NCI-H460 (cell line): ENCODE data around the gene ARHGEF40. TPM values are rescaled to one million over a fixed set of nuclear protein-coding genes. Genes with fewer than 3 reads are reported as not detected.
A peak's percentile ranks its signal among the peaks of the same experiment; 100 is the strongest.

ENCODE experiments used
- DNase-seq: peaks from one replicate; pipeline ENCODE4 v3.0.0-alpha.2; 2016; ENCODE audit warnings: low read depth; ENCODE audit errors: extremely low read depth
- polyA plus RNA-seq: library from polyadenylated mRNA; depleted of rRNA; stranded (reverse); fragments of >200 nt; gene quantifications from 2 replicates; pipeline ENCODE4 v1.2.3, GENCODE V29; 2014; cell fraction: nucleus; rRNA removed
- total RNA-seq: library from RNA; depleted of rRNA; stranded (reverse); fragments of >200 nt; shearing (Covaris generic); gene quantifications from 2 replicates; pipeline ENCODE4 v1.2.3, GENCODE V29; 2014; rRNA removed

ARHGEF40 gene
- 9.3 and 10.7 TPM in 2 replicates for total RNA-seq
- polyA plus RNA-seq: 30.0 and 36.1 TPM in 2 replicates

DNA sequence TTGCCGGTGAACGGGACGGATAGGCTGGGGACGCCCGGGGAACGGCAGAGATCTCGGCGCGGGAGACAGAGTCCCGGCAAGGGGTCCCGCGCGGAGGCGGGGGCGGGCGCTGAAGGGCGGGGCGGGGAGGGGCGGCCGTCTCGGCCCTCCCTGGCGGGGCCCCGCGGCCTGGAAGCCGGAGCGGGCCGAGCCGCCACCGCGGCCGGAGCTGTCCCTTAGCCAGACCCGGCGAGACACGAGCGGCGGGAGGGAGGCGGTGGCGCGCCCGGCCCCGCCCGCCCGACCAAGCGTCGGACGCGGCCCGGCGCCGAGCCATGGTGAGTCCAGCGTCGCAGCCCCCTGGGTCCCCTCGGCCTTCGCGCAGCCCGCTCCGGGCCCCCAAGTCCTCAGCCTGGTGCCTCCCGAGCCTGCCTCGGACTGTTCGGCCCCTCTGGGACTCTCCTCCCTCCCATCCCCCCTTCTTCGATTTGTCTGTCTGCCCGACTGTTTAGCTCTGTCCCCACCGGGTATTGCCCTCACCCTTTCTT is at the start of gene ARHGEF40:
Gene ARHGEF40 (plus strand): TSS at position 222 of the 527 bp plus-strand sequence. CDS start 93 bp downstream, at position 315.
- peak; percentile 39 for DNase-seq

DNA sequence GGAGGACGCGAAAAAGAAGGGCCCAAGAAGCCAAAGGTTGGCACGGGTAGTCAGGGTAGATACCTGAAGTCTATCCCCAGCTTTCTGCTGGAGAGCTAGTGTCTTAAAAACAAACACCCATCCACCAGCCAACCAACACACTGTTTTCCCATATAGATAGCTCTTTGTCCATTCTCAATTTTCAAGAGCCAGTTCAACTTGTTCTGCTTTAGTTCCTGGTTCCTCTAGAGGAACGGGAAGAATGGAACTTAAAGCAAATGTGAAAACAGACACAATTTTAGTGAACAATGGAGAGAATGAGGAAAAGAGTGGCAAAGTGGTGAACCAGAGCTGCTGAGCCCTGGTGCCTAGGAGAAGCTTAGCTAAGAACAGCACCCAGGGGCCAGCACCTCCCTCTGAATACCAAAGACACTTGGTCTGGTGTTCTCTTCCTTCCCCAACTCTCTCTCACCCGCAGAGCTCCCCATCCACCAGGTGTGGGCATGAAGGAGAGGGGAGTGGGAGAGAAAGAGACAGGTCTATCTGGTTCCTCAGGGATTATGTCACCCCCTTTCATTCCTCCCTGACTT is 49.0 kb upstream of the ARHGEF40 start:
- DNase-seq: no peak

DNA sequence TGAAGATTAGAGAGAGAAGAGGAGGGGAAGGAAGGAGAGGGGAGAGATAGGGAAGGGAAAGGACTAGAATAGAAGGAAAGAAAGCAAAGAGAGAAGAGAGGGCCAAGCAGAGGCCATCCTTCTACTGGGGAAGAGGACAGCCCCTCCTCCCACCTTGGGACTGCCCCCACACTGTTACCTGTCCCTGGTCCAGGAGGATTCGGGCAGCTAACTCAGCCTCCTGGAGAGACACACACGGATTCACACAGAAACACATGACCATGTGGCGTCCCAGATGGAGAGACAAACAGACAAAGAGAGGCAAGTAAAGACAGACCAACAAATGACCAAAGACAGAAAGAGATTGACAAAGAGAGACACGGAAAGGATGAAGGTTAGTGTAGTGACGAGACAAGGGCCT is 47.4 kb upstream of the ARHGEF40 start:
- no peak for DNase-seq

DNA sequence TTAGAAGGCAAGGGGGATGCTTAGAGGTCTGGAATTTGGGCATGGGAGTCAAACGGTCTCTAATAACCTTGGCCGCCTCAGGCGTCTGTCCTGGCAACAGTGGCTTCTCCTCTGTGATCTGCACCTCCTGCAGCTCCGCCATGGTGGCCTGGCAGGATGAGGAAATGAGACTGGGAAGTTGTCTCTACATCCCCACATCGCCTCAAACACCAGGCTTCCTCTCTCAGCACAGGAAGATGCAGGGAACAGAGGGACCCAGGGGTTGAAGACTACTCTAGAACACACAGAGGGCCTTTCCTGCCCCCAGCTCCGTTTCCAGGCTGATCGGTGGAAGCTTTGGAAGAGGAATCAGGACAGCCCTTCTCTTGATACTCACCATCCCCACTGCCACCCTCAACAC is 46.9 kb upstream of the ARHGEF40 start:
- no peak for DNase-seq

DNA sequence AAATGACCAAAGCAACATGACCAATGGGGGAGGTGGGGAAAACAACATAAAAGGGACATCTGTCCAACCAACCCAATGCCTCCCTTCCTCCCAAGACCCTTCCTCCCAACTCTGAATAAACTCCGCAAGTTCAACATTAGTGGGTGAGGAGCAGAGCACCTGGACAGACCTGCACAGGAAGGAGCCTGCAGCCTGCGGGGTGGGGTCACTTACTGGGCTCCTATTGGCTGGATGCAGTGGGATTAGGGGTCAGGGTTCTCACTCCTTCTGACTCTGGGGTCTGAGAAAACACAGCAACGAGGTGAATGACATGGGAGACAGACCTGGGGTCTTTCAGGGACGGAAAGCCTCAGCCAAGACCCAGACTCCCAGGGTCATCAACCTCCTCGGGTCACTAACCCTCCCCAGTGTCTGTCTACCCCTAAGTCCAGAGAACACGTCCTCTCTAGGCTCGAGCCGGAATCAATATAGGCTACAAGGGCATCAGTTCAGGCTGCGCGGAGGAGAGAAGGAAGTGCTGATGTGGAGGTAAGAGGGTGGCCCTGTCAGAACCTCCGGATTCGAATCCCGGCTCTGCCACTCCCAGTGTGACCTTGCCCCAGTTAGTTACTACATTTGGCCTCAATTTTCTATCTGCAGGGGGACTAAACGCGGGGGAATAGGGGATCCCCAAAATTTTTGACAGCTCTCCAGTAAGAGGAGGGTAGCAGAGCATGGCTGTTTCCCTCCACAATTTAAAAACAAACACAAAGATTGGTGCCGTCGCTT is 46.1 kb upstream of the ARHGEF40 start:
- DNase-seq: no peak

DNA sequence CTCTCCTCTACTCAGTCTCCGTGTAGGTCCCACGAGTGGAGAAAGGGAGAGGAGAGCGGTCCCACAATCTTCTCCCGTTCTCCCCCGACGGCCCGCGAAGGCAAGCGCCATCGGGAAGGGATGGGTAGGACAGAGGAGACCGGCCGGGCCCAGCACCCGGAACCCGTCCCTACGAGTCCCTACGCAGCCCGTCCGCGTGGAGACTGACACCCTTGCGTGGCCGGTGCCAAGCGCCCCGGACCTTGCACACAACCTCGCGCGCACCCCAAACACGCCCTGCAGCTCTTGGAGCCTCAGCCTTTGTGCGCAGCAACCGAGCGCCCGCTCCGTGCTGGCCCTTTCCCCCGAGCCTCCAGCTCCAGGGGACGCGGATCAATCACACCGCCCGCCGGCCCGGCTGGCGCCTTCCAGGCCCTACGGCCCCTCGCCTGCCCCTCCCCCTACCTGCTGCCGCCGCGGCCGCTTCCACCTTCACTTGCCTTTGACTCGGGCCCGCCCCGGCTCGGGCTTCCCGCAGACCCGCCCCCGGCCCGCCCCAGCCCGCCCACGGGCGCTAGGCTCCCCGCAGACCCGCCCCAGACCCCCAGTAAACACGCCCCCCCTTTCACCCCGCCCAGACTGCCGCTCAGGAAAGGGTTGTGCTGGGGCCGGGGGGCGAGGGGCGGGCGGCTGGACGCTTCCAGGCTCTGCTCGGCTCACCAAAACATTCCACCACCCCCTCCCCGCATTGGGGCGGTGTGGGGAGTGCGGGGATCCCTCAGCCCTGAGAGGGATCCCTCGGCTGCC is 45.3 kb upstream of the ARHGEF40 start, which contains the start of gene NDRG2:
Gene NDRG2 (minus strand): TSS at position 477 of the 786 bp plus-strand sequence. CDS start 1,746 bp downstream, outside the sequence.
- DNase-seq: peak; percentile 31

DNA sequence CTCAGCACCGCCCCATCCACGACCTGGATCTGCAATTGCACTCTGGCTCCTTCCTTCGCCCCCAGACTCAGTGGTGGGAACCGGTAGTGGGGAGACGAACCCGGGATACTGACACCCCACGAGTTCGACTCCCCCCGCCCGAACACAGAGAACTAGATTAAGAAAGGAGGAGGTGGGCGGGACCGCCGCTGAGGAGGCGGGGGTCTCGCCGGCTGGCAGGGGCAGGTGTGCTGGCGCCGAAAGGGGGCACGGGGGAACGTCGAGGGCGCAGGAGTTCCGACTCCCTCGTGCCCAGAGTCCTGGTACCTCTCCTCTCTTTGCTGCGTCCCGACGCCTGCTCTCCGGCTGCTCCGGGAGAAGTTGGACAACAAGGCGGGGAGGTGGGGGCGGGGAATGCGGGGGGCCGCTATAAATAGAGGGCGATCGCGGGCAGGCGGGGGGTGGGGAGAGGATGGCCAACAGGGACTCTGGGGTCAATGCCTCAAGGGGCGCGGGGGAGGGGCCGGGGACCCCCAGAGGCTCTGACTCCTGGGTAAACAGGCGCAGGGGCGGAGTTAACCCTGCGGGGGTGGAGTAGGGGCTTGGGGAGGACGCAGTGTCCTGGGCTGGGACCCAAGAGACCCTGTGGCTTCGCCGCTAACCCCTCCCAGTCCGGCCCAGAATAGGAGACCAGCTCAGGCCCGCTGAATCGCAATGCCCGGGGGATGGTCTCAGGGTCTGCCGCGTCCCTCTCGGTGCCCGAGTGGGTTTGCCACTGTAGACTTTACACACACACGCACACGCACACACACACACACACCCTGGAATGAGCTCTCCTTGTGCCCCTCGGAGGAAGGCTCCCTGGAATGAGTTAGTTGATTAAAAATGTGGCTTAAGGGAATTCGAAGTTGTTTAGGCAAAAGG is 44.5 kb upstream of the ARHGEF40 start:
- no peak for DNase-seq

DNA sequence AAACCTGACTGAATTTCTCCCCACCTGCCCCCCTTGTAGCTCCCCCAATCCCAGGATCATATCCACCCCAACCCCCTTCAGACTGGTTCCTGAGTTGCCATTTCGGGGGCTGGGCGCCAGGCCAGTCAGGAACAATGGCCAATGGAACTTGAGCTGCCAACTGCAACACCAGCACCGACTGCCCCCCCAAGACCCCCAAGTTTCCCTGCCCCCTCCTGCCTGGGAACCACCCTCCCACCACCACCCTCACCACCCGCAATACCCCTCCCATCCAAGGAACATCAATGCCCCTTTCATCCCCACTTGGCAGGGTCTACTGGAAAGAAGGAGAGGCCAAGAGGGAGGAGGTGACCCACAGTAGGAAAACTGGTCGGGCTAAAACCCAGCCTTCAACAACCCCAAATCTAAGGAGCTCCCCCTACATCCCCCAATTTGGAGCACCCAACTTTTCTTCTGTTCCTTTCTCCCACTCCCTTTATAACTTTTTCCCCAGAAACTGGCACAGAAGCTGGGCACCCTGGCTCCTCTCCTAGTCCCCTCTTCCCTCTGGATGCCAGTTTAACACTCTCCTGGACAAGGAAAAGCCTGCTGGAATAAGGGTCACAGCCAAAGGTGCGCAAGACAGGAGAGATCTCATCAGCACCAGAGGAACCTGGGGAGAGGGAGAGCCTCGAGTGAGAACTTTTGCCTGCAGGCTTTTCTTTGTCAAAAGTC is 43.7 kb upstream of the ARHGEF40 start:
- no peak for DNase-seq

DNA sequence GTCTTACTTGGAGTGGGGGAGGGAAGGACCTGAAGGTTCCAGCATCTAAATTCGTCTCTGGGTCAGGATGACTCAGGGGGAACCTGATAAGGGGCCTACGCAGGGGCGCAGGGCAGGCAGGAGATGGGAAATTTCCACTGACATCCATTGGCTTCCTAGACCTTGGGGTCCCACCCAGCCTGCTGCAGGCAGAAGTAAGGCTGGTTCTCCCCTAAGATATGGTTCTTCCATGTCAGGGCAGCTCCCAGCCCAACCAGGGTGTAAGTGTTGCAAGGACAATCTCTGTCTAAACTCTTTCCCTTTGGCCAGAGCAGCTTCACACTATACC is 43.2 kb upstream of the ARHGEF40 start:
- DNase-seq: no peak

DNA sequence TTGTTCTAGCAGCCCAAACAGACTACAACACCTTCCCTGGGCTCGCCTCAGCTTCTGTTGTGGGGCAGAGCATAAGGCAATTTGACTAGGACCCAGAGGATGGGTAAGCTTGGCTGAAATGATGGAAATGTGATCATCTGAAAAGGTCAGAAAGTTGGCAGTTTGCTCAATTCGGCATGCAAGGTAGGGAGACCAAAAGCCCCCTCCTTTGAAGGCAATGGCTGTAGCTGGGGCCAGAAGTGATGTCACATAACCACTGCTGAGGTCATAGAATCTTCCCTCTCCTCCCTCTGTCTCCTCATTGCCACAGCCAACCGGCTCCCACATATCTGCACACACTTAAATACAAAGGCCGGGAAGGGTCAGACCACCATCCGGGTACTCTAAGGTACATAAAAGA is 40.2 kb upstream of the ARHGEF40 start, which contains the start of gene TPPP2:
Gene TPPP2 (plus strand): TSS at position 301 of the 400 bp plus-strand sequence. CDS start 365 bp downstream, outside the sequence.
- no peak for DNase-seq

DNA sequence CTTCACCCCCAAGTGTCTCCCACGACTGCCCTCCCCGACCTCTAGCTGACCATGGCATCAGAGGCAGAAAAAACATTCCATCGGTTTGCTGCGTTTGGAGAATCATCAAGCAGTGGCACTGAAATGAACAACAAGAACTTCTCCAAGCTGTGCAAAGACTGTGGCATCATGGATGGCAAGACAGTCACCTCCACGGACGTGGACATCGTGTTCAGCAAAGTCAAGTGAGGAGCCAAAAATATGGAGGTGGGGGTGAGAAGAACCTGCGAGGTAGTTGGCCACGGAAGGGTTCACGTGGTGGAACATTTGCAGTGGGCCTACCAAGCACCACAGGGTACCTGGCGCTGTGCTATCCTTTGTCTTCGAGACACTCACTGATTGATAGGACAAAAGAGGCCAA is 39.6 kb upstream of the ARHGEF40 start:
- DNase-seq: no peak

DNA sequence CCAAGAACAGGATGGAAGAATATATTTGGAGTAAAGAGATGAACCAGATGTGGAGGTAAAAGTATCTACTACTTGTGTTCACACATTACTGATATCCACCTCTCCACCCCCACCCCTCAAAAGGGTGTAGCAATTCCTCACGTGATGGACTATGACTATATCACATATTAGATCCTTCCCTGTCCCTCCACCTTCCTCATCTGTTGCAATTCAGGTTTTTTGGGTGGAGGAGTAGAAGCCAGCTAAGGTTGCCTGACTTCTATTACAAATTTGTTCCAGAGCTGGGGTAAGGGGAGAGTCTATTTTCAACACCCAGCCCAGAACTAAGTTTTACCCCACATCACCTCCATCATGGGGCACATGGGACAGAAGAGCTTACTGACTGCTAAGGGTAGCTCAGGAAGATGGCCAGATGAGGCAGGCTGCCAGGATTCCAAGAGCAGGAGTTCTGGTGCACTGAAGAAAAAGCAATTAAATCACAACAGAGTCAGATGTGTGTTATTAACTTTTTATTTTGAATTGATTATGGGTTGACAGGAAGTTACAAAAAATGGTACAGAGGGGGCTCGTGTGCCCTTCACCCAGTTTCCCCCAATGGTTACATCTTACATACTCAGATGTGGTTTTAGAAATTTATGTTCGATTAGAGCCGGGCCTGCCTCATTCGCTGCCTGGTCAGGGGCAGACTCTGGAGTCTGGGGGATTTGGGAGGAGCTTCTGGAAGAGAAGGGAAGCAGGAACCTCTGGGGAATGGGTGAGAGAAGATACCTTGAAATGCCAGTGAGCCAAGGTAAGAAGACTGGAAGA is 37.6 kb upstream of the ARHGEF40 start:
- no peak for DNase-seq

DNA sequence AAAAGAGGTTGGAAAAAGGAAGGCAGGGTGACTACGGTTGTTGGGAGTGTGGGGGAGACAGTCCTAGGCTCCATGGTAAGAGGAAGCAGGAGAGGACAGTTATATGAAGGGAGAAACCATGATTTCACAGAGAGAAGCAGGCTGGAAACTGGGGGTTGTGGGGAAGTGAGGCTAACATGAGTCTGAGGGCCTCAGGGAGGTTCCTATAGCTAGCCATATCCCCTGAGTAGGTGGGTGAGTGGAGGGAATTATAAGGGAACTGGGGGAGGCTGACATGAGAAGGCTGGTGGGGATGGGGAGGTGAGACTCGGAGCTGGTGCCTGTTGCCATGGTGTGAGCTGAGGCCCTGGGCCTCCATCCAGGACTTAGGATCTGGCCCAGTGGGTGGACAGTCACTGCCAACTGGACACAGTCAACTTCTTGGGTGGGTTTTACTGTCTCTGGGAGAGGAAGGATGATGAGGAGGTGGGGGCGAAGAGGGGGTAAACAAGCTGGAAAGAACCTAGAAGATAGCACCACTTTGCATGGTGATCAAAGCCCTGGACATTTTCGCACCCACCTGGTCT is 36.9 kb upstream of the ARHGEF40 start:
- no peak for DNase-seq

DNA sequence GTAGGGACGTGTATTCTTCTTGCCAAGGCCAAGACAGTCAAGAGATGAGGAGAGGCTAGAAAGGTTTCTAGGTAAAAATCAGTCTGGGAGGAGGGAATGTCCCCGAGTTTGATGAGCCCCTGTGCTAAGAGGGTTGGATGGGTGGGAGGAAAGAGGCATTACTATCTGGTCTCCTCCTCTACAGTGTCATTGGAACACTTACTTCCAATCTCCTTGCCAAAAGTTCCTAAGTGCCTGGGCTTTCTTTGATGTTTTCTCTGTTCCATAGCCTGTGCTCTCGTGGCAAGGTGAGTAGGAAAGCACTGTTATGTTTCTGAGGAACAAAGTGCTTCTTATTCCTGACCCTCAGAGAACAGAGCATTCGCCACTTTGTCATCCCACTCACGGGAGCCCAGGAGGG is 35.4 kb upstream of the ARHGEF40 start, which contains the start of gene RNASE13:
Gene RNASE13 (minus strand): TSS at position 101 of the 400 bp plus-strand sequence. CDS start 519 bp downstream, outside the sequence.
- no peak for DNase-seq

DNA sequence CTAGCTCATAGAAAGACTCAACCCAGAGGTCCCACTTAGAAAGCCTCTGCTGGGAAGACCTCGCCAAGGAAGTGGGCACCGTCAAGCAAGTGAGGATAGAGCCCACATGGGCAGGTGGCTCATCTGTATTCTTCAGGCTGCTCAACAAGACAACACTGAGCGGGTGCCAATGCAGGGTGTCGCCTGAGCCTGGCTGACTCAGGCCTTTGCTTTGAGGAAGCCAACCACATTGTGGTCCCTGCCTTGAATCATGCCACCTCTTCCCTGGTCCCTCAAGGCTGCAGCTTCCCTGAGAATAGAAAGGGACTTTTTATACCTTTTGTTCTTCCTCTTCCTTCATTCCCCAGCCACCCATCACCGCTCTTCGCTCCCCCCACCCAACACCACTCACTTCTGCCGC is 33.4 kb upstream of the ARHGEF40 start:
- no peak for DNase-seq

DNA sequence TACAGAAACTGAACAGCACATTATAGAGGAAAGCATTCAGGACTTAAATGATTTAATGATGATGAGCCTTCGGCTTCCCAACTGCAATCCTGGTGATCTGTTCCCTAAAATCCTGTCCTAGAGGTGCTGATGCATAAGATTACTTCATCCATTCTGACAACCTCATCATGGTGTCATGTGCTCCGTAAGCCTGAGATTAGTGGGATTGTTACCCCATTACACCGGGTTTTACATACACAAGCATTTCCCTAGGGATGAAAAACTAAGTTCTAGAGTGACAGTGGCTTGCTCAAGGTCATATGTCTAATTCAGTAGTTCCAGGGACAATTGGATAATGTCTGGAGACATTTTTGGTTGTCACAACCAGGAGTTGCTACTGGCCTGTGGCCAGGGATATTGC is 32.9 kb upstream of the ARHGEF40 start:
- DNase-seq: no peak

DNA sequence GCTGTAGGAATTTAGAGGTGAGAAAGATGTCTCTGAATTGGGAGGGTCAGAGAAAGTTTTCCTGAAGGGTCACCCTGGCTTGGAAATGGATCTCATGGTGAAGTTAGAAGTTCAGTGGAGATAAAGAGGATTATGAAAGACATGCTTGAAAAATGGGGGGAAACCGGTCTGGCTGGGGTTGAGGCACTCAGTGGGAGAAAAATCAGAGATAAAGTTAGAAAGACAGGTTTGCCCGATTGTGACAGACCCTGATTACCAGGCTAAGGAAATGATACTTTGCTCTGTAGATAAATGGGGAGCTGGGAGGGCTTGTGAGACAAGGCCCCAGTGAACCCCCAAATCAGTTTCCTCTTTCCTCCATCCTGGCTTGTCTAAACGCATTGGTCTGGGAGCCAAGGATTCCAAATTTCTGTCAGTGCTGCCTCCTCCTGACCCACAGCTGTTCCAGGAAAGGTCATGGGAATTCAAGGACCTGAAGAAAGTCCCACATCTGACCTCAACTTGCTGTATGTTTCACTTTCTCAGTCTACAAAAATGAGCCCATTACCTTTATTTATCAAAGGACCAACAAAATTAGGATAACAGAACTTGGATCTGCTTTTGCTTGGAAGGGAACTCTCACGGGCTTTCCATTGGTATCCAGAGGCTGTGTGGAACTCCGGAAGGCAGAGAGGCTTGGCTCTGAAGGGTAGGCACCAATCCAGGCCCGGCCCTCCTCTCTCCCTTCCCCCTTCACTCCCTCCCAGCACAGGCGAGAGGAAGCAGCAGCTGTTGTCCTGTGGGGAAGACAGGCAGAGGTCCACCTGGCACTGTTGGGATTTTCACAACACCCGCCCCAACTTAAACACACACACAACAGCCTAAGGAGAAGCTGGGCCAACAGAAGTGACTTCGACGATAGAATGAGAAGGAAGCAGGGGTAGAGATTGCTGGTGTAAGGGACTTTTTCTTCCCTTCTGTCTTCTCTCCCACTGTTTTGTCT is 31.4 kb upstream of the ARHGEF40 start:
- no peak for DNase-seq
